ENCODE data around the gene LDHAL6A.
"Not testable (repeated sequence)": the region's sequence is repeated elsewhere in the genome, so short reads cannot be mapped to it uniquely, and the experiment has no call there.

Gene LDHAL6A
- 0 to 0.36 (median 0) reads per million in 4 experiments for total RNA-seq

DNA sequence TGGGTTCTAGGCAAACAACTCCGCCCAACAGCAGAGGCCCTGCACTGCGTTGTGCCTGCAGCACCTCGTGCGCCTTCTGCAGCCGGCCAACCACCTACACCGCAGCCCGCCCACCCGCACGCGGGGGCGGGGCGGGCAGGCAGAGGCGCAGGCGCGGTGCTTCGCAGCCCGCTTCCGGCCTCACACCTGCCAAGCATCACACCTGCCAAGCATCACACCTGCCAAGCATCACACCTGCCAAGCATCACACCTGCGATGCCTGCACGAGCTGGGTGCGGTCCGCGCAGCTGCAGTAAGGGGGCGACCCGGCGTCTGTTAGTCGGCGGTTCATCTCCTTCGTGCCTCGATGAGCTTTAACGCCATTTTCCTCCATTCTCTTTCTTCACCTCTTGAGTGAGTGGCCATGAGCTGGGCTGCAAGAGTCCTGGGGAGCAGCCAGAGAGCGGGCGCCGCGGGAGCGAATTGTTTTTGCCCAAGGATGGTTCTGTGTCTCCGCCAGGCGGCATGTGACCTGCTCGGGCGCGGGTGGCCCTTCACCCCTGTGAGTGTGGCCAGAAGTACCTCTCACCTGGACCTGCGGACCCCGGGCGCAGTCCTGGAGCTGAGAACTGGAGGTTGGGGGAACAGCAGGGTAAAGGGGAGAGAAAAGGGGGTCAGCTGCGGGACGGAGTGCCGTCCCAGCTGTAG is at the start of gene LDHAL6A:
Gene LDHAL6A (plus strand): TSS at position 171 of the 687 bp plus-strand sequence. CDS start 825 bp downstream, outside the sequence.
- DNase-seq: no peak

DNA sequence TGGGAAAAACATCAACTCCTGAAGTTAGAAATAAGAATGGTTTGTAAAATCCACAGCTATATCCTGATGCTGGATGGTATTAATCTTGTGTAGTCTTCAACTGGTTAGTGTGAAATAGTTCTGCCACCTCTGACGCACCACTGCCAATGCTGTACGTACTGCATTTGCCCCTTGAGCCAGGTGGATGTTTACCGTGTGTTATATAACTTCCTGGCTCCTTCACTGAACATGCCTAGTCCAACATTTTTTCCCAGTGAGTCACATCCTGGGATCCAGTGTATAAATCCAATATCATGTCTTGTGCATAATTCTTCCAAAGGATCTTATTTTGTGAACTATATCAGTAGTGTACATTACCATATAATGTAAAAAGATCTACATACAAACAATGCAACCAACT is 48.3 kb upstream of the LDHAL6A start:
- not testable (repeated sequence) for DNase-seq

DNA sequence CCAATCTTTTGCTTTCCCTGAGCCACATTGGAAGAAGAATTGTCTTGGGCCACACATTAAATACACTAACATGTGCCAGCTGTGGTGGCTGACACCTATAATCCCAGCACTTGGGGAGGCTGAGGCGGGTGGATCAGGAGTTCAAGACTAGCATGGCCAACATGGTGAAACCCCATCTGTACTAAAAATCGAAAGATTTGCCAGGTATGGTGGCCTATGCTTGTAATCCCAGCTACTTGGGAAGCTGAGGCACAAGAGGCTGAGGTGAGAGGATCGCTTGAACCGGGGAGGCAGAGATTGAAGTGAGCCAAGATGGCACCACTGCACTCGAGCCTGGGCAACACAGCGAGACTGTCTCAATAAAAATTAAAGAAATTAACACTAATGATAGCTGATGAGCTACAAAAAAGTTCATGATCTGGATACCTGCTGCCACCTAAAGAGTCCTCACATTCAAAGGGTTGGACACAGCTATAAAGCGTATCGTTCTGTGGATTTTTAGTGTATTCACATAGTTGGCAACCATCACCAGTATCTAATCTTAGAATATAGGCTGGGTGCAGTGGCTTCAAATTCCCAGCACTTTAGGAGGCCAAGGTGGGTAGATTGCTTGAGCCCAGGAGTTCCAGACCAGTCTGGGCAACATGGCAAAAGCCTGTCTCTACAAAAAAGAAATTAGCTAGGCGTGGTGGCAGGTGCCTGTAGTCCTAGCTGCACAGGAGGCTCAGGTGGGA is 46.9 kb upstream of the LDHAL6A start:
- no peak for DNase-seq

DNA sequence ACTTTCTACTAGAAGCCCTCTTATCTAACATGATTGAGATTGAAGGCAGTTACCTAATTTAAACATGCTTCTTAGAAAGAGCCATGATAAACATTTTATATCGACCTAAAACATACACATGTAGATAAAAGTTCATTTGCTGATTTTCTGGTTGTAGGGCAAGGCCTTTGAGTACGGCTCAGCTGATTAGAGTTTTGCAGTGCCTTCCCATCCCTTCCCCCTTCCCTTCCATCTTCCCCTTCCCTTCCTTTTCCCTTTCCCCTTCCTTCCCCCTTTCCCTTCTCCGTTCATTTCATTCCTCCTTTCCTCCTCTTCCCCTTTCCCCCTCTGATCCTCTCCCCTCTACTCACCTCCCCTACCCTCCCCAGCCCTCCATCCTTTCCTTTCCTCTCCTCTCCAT is 39.2 kb upstream of the LDHAL6A start:
- no peak for DNase-seq

DNA sequence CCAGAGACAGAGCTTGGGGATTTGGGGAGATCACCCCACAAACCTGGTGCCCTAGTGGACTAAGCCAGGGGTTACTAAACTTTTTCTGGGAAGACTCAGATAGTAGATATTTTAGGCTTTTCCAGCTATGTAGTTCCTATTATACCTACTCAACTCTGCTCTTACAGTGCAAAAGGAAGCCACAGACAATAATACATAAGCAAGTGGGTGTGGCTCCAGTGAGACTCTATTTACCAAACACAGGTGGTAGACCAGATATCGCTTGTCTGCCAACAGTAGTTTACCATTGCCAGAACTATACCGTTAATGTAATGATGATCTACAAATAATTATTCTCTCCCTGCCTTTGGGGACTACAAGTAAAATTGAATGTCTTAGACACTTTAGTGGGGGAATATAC is 36.6 kb upstream of the LDHAL6A start:
- DNase-seq: no peak

DNA sequence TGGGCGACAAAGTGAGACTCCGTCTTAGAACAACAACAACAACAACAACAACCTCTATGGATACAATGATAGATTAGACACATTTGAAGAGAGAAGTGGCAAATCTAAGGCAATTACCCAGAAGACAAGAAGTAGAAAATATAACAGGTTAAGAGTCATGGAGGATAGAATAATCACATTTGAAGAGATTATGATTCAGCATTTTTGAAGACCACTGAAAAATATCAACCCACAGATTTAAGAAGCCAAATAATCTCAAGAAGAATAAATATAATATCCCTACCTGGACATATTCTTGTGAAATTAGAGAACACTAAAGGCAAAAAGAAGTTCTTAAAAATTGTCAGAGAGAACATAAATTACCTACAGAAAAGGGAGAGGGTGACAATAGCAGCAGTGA is 35.6 kb upstream of the LDHAL6A start:
- DNase-seq: no peak

DNA sequence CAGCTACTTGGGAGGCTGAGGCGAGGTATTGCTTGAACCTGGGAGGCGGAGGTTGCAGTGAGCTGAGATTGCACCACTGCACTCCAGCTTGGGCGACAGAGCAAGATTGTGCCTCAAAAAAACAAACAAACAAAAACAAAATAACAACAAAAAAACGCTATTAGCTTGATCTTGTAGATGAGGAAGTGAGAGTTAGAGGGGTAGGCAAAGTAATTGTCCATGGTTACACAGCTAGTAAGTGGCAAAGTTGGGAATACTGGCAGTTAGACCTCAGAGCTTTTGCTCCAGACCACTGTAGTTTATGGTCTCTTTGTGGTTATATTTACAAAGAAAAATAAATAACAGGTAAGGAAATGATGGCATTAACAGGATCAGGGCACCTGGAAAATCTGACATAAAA is 28.4 kb upstream of the LDHAL6A start:
- no peak for DNase-seq

DNA sequence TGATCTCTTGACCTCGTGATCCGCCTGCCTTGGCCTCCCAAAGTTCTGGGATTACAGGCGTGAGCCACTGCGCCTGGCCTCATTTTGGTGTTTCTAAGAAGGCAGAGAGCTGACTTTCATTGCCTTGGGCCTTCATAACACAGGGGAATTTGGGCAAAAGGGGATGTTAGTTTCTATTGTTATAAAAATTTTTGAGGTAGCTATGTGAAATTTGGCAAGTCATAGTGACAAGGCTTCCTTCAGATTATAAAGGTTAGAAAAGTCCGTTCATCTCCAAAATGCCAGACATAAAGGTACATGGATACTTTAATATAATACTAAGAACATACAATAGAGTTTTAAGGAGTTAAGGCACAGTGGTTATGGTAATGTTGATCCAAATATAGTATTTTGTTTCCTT is 26.3 kb upstream of the LDHAL6A start:
- no peak for DNase-seq

DNA sequence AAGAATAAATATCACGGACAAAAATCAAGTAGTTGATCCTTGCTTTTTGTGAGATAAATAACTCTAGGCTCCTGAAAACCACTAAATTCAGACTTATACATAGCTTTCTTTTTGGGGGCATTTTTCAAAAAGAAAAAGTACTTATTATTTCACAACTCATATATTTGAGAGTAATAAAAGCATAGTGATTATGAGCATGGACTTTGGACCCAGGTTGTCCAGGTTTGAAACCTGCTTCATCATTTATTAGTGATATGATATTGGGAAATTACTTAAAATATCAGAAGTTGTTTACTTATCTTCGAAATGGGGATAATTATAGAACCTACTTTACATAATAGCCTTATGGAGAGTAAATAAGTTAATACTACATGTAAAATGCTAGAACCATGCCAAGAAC is 17.0 kb upstream of the LDHAL6A start:
- DNase-seq: no peak

DNA sequence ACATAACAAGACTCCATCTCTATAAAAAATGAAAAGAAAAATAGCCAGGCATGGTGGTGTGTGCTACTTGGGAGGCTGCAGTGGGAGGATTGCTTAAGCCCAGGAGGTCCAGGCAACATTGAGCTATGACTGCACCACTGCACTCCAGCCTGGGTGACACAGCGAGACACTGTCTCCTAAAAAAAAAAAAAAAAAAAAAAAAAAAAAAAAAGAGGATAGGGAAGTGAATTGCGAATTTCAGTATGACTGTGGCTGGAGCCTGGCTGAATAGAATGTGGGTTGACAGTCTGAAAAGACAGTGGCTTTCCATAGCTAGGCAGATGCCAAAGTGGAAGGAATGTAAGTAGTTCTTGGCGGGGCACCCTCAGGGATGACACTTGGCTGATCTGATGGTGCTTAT is 6.4 kb upstream of the LDHAL6A start:
- DNase-seq: no peak

DNA sequence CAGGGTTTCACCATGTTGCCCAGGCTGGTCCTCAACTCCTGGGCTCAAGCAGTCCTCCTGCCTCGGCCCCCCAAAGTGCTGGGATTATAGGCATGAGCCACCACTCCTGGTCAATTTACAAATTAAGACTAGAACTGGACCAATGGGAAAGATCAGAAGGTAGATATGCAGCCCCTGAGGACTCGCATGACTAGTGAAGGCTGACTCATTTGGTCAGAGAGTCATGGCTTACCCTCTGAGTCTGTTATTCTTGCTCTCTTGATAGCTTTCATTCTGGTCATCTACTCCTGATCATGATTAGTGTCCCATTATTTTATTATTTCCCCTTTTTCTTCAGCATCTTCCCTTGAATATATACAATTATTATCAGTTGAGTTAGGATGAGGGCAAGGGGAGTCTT is 2.7 kb upstream of the LDHAL6A start:
- DNase-seq: no peak

DNA sequence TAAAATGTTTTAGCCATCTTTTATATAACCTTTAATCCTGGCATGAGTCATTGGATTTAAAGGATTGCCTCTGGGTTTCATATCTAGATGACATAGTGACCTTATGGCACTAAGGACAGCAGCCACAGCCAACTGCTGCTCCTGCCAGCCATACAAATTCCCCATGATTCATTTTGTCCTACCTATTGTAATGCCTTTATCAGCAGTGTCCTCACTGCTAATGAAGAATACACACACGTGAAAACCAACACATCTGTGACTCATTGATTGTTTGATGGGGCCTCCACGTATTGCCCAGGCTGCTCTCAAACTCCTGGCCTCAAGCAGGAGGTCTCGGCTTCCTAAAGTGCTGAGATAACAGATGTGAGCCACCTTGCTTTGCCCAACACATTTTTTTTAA is 1.8 kb downstream of the LDHAL6A start:
- no peak for DNase-seq

DNA sequence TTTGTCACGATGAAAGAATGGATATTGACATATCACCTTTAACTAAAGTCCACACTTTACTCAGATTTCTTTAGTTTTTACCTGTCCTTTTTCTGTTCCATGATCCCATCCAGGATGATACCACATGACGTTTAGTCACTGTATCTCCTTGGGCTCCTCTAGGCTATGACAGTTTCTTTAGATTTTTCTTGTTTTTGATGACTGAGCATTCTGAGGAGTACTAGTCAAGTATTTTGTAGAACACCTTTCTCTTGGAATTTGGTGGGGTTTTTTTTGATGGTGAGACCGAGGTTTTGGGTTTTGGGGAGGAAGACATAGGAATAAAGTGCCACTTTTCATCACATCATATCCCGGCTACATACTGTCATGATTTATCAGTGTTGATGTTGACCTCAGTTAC is 4.0 kb downstream of the LDHAL6A start:
- DNase-seq: no peak

DNA sequence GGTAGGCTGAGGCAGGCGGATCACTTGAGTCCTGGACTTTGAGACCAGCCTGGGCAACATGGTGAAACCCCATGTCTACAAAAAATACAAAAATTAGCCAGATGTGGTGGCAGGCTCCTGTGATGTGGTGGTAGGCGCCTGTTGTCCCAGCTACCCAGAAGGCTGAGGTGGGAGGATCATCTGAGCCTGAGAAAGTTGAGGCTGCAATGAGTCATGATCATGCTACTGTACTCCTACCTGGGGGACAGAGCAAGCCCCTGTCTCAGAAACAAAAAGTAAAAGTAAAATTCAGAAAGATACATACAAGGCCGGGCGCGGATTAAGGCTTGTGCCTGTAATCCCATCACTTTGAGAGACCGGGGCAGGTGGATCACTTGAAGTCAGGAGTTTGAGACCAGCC is 6.3 kb downstream of the LDHAL6A start:
- DNase-seq: no peak

DNA sequence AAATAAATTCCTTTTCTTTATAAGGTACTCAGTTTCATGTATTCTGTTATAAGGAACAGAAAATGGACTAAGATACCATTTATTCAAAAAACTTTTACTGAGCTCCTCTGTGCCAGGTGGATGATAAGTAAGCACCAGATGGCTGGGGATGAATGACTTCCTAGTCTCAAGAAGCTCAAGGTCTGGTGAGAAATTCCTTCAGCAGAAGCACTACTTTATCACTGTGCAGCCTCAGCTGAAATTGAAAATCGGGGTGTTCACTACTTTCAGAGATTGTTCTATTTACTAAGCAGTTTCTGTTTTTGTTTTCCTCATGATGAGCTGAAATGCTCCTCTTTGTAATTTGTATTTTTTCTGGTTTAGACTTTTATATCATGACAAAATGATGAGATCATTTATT is 7.8 kb downstream of the LDHAL6A start:
- no peak for DNase-seq

DNA sequence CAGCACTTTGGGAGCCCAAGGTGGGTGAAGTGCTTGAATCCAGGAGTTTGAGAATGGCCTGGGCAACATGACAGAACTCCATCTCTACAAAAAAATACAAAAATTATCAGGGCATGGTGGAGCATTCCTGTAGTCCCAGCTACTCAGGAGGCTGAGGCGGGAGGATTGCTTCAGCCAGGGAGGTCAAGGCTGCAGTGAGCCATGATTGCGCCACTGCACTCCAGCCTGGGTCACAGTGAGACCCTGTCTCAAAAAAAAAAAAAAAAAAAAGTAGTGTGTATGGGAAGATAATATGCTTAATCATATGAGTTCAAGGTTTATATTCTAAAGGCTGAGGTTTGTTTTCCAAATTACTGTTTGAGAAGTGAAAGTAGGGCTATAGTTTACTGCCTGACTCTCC is 10.7 kb downstream of the LDHAL6A start:
- no peak for DNase-seq

DNA sequence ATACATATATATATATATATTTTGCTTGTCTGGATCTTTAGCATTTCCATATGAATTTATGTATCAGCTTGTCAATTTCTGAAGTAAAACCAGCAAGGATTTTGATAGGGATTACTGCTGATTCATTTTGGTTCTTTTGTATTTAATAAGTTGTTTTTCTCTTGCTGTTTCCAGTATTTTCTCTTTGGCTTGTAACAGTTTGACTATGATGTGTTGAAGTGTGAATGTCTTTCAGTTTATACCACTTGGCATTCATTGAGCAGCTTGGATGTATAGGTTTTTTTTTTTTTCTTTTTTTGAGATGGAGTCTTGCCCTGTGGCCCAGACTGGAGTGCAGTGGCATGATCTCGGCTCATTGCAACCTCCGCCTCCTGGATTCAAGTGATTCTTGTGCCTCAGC is 12.4 kb downstream of the LDHAL6A start:
- DNase-seq: no peak

DNA sequence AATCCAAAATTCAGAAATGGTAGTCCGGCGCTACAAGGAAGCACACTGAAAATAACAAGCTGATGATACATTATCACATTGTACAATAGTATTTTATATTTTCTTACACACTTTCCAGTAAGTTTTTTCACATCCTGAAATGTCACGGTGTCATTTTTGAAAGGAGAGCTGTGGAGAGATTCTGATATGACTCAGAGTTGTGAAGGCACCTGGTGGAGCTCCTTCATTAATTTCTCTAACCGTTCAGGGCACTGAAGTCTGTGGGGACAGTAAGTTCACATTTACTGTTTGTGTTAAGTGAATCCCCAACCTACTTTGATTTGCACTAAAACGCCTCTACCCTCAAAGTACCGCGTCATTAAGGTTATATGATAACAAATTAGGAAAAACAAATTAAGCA is 13.3 kb downstream of the LDHAL6A start:
- DNase-seq: no peak

DNA sequence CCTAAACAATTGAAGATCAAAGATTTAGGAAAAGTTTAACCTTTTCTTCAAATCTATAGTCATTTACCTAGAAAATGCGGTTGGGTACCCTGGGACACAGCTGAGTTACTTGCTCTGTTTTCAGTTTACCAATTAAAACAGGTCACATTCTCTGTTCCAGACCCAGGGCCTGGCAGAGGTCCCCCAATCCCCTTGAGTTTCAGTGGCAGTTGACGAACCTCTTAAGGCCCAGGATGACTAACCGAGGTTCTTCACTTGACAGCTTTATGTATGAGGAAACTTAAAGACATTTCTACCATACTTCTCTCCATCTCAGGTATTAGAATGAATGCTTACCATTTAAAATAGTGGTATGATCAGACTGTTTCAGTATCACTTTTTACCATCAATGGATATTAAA is 16.3 kb downstream of the LDHAL6A start:
- no peak for DNase-seq

DNA sequence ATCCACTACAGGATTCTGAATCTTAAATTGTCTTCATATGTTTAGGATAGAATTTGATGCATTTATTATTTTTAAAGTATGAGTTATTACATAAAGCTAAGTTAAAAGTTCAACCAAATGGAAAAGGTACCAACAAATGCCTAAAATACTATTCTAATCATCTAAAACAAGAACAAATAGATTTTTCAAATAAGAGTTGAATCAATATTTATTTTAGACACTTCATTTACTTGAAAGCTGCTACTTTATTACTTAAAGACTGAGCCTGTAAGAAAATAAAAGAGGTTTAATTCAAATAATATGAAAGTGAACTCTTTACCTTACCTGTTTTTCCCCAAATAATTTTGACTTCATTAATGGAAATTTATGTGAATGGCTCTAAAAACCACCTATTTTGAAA is 16.9 kb downstream of the LDHAL6A start:
- DNase-seq: no peak

DNA sequence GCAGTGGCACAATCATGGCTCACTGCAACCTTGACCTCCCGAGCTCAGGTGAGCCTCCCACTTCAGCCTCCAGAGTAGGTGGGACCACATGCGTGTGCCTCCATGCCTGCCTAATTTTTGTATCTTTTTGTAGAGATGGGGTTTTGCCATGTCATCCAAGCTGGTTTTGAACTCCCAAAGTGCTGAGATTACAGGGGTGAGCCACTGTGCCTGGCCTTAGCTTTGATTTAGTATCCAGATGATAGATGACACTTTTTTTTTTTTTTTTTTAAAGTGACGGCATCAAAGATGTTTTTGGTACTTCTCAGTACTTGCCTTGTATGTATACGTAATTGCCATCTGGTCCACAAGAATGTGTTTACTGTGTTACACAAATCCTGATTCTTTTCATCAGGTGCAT is 23.4 kb downstream of the LDHAL6A start:
- no peak for DNase-seq

DNA sequence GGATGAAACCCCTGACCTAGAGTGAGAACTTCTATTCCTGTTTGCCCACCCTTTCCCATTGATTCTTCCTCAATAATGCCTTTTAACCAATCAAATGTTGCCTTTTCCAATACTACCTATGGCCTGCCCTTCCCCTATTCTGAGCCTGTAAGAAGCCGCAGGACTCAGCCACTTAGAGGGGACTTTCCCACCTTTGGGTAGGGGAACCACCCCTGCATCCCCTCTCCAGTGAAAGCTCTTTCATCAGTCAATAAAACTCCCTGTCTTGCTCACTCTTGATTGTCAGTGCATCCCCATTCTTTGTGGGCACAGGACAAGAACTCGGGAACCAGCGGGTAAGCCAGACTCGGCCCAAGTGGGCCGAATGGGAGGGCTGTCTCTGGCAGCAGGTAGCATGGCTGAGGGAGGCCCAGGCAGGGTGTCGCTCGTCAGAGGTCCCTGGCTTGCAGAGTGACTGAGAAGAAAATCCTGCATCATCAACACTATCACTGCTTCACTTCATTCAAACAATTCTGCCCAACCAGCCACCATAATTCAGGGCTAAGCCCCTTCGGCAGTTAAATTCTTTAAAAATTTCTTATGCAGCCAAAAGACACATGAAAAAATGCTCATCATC is 30.4 kb downstream of the LDHAL6A start:
- no peak for DNase-seq

DNA sequence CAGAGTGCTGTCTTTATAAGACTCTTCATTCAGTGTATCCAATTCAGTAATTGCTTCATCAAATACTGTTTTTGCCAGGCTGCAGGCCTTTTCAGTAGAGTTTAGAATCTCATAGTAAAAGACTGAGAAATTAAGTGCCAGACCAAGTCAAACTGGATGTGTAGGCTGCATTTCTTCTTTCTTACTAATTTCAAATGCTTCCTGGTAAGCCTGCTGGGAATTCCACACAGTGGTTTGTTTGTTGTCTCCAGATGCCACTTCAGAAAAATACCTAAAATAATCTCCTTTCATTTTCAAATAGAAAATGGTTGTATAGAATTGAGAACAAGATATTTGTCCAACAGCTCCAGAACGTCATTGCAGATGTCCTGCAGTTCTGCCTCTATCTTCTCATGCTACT is 34.7 kb downstream of the LDHAL6A start:
- DNase-seq: no peak
